ENCODE measurements around the gene COPS7B.
"Not testable (repeated sequence)": the region's sequence is repeated elsewhere in the genome, so short reads cannot be mapped to it uniquely, and the experiment has no call there.

COPS7B gene

DNA sequence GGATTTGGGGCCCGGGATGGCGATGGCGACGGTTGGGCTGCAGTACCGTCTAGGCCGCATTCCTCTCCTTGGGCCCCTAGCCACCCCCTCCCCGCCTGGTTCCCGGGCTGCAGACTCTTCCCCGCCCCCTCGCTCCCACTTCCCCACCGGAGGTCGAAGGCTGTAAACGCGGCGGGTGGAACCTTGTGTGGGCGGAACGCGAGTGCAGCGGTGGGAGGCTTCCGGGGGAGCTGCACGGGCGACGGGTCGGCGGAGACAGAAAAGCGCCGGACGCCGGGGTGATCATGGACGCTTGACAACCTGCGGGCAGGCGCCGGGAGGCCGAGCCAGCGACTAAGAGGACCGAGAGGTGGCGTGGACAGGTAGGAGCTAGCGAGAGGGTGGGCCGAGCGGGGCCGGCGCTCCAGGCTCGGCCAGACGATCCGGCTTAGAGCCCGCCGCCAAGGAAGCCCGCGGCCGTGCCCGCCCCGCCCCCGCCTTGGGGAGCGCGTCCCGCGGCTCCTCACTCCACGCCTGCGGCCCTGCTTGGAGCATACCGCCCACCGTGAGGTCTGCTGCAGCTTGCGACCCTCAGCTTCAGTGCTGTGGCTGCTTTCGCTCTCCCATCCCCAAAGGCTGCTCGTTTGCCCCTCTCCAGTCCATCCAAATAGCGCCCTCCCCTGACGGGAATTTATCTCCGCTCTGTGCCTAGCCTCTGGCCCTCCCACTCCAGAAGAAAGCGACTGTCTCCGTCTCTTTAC, at the start of gene COPS7B:
COPS7B (plus strand) TSS at position 269 of the 740 bp plus-strand sequence. CDS start 2,126 bp downstream, outside the sequence.
- peak; percentile 74 for DNase-seq (ENCODE audit: low spot score)

DNA sequence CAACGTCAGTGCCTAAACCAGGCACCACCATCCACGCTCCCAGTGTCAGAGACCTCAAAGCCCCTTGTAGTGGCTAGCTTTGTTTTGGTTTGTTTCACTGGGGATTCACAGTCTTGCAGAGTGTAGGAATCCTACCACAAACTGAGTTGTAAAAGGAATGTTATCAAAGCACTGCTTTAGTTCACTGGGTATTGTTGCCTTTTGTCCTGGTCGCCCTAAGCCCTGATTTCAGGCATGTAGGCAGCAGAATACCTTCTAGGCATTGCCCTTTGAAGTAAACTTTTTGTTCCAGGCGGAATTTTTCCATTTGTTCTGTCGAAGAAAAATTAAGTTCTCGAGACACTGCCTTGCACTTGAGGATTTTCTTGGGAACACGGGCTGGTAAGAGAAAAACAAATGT, 48.5 kb upstream of the COPS7B start:
- DNase-seq (ENCODE audit: low spot score) = no peak

DNA sequence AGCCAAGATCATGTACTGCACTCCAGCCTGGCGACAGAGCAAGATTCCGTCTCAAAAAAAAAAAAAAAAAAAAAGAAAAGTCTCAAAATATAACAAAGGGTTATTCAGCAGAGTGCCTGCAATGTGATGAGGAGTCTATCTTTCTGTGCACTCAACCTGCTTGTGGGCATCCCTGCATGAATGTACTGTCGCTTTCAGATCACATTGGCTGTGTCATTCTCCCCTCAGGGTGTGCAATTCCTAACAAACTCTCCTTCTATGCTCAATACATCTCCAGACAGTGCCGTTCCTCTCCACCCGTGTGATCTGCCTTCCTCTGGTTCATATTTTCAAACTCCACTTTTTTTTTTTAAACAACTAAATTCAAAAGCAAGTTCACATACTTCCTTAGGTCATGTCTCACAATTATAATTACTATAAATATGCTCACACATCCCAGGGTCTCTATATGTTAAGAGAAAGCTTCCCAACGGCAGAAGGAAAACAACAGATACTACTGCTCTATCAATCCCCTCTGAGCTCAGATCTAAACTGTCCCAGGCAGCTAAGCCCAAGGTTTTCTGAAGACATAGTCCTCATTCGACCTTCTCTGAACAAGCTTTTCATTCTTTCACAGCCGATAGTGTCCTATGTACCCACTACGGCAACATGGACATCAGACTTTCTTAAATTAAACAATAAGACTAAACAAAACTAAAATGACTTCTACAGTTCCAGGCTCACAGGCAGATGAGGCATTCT, 42.7 kb upstream of the COPS7B start:
- no peak for DNase-seq (ENCODE audit: low spot score)

DNA sequence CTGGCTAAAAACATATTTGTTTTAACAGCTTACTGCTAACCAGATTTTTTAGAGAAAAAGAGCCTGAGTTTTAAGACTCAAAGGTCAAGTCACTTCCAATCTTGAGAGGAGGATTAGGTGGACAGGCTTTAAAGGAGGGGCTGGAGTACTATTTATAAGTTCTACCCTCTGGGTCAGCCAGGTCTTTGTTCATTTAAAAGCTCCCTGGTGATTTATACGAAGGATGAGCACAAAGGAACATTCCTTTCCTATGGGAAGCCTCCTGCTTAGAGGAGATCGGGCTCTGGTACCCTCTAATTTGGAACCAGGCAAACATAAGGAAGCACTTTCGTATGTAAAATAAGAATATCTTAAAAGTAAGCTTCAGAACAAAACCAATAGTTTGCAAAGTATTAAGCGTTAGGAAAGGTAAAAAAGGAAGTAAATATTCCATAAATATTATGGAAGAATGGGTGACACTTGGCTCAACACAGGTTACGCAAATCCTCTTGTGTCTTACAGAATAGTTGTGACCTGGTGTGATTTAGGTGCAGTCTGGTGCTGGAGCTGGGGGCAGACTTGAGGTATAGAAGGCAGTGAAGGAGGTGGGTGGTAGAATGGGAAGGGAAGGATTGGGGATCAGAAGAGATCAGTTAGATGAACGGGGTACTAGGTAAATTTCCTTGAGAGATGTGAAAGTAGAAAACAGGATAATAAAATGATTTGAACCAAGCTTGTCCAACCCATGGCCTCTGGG, 40.8 kb upstream of the COPS7B start:
- DNase-seq (ENCODE audit: low spot score) = peak; percentile 16

DNA sequence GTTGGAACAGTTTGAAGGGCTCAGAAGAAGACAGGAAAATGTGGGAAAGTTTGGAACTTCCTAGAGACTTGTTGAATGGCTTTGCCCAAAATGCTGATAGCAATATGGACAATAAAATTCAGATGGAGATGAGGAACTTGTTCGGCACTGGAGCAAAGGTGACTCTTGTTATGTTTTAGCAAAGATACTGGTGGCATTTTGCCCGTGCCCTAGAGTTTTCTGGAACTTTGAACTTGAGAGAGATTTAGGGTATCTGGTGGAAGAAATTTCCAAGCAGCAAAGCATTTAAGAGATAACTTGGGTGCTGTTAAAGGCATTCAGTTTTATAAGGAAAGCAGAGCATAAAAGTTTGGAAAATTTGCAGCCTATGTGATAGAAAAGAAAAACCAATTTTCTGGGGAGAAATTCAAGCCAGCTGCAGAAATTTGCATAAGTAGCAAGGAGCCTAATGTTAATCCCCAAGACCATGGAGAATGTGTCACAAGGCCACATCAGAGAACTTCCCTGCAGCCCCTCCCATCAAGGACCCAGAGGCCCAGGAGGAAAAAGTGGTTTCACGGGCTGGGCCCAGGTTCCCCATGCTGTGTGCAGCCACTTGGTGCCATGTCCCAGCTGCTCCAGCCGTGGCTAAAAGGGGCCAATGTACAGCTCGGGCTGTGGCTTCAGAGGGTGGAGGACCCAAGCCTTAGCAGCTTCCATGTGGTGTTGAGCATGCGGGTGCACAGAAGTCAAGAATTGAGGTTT, 37.9 kb upstream of the COPS7B start:
- not testable (repeated sequence) for DNase-seq (ENCODE audit: low spot score)

DNA sequence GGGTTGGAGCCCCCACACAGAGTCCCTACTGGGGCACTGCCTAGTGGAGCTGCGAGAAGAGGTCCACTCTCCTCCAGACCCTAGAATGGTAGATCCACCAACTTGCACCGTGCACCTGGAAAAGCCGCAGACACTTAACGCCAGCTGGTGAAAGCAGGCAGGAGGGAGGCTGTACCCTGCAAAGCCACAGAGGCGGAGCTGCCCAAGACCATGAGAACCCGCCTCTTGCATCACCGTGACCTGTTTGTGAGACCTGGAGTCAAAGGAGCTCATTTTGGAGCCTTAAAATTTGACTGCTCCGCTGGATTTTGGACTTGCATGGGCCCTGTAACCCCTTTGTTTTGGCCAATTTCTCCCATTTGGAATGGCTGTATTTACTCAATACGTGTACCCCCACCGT, 37.2 kb upstream of the COPS7B start:
- not testable (repeated sequence) for DNase-seq (ENCODE audit: low spot score)

DNA sequence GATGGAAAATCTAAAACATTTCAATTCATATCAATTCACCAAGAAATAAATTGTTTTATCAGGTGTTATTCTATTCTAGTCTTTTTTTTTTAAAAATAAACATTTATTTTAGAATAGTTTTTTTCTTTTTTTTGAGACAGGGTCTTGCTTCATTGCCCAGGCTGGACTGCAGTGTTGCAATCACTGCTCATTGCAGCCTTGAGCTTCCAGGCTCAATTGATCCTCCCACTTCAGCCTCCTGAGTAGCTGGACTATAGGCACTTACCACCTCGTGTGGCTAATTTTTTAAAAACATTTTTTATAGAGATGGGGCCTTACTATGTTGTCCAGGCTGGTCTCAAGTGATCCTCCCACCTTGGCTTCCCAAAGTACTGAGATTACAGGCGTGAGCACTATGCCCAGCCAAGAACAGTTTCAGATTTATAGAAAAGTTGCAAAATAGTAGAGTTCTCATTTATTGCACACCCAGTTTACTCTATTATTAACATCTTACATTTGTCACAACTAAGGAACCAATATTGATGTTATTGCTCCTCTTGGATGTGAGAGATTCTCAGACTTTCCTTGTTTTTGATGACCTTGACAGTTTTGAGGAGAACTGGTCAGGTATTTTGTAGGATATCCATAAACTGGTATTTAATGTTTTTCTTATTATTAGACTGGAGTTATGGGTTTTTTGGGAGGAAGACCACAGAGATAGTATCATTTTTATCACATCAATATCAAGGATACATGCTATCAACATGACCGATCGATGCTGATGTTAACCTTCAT, 35.0 kb upstream of the COPS7B start:
- DNase-seq (ENCODE audit: low spot score) = no peak

DNA sequence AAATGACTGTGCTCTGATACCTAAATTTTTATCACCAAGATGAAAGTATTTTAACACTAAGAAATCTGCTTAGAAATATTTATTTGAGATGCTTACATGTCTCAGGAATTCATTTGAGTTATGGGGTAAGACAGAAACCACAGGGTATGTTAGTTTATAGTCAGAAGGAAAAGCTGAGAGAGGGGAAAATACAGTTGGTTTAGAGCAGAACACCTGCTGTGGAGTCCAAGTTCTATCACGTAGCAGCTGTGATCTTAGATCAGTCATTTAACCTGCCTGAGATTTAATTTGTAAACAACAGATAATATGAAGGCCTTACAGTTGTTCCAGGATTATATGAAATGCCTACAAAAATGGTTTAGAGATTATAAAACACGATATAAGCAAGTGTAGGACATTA, 34.2 kb upstream of the COPS7B start:
- DNase-seq (ENCODE audit: low spot score) = no peak

DNA sequence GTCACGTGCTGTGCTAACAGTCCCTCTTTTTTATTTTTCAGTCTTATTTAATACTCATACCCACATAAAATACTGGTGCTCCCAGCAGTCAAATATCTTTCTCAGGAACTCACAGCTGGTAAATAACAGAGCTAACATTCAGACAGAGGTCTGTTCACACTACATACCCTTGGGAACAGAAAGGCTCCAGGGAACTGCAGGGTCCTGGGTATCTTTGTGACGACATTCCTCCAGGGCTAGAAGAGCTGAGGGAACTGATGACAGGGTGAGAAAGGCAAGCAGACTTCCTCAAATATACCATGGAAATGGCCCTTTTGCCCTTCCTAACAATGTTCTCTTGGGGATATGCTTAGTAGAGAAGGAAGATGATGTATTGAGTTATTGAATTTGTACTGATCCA, 24.5 kb upstream of the COPS7B start:
- no peak for DNase-seq (ENCODE audit: low spot score)

DNA sequence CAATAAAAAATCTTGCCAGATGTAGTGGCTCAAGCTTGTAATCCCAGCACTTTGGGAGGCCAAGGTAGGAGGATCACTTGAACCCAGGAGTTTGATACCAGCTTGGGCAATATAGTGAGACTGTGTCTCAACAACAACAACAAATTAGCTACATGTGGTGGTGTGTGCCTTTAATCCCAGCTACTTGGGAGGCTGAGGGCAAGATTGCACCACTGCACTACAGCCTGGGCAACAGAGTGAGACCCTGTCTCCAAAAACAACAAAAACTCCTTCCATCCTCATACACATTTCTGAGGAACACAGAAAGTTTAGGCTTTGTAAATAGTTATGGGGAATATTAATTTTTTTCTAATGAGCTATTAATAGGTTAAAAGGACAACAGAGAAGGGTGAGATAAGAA, 22.1 kb upstream of the COPS7B start:
- DNase-seq (ENCODE audit: low spot score) = no peak

DNA sequence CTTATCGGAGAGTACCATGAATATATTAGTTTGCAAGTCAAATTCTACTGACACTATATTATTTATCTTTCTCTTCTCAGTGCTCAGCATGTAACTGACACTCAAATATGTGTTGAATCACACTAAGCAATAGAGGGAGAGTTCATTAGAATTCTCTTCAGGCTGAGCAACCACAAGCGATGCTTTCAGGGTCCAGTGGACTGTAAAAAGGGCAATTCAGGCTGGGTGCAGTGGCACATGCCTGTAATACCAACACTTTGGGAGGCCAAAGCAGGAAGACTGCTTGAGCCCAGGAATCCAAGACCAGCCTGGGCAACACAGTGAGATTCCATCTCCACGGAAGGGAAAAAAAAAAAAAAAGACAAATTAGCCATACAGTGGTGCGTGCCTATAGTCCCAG, 21.5 kb upstream of the COPS7B start:
- DNase-seq (ENCODE audit: low spot score) = no peak

DNA sequence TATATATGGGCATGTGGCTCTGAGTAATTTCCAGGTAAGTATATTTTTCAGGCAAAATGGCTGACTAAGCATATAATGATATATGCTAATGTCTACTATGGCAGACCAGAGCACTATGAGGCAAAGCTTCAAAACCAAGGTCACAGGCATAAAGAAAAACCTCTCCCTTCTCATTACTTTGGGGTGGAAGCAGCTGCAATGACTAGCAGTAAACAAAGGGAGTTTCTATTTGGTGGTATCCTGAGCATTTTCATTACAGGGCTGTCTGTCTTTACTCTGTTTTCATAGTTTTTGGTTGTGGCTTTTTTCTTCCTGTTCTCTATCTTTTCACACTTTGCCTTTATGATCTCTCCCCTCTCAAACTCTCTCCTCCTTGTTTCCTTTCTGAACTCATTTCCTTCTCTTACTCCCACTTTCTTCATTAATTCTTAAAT, 20.7 kb upstream of the COPS7B start:
- DNase-seq (ENCODE audit: low spot score) = no peak

DNA sequence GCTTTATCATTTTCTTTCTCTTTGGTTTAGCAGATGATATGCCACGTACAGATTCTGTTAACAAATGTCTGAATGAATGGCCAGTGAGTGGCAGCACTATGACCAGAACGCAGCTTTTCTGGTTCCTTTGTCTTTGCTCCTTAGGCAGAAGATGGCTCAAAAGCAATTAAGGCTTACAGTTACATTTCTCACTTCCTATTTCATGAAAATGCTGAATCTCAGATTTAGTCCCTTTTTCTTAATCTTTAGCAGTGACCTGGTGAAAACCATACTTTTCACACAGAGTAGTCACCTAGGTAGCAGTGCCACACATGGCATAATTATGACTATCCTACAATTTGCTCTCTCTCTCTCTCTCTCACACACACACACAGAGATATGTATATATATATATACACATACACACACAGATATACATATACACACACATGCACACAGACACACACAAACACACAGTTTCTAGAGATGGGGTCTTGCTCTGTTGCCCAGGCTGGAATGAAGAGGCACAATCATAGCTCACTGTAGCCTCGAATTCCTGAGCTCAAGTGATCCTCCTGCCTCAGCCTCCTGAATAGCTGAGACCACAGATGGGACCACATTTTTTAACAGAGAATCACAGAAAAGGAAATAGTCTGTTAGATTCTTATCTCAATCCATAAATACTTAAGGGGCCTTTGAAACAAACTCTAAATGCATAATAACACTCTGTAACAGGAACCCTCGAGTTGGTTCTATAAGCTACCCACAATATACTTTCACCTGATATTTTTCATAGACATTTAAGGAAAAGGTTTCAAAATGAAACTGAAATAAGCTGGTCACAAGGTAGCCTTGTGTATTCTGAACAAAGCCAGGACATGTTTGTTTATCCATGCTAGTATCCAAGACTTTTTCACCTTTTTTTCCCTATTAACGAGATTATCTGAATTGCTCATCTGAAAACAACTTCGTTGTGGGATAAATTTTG, 16.8 kb upstream of the COPS7B start:
- DNase-seq (ENCODE audit: low spot score) = no peak

DNA sequence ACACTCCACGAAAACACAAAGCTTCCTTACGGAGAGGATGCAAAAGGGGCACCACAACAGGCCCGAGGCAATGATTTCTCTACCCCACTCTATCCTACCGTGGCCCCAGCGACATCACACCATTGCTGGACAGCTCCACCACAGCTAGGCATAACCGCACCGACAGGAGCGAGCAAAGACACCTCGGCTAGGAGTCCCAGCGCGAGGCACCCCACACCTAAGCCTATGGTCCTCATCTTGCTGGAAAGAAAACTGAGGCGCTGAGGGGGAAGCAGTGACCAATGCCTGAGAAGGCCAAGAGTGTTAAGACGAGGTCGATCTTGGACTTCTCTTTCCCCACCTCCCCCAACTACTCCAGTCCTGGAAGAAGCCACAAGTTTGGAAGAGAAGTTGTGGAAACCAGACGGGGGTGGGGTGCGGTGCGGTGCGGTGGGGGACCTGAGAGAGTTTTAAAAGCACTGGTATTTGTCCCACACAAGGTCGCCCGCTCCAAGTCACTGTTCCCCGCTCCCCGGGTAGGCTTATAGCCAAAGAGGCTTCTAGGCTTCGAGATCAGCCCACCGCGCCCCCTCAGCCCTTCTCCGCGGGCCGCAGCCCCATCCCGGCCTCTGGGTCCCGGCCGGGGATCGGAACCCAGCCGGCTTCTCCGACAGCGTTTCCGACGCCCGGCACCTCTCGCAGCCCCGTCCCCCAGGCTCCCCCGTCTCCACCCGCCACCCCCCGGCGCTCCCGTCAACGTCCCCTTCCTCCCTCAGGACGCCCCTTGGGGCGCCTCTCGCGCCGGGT, 5.9 kb upstream of the COPS7B start:
- peak; percentile 14 for DNase-seq (ENCODE audit: low spot score)

DNA sequence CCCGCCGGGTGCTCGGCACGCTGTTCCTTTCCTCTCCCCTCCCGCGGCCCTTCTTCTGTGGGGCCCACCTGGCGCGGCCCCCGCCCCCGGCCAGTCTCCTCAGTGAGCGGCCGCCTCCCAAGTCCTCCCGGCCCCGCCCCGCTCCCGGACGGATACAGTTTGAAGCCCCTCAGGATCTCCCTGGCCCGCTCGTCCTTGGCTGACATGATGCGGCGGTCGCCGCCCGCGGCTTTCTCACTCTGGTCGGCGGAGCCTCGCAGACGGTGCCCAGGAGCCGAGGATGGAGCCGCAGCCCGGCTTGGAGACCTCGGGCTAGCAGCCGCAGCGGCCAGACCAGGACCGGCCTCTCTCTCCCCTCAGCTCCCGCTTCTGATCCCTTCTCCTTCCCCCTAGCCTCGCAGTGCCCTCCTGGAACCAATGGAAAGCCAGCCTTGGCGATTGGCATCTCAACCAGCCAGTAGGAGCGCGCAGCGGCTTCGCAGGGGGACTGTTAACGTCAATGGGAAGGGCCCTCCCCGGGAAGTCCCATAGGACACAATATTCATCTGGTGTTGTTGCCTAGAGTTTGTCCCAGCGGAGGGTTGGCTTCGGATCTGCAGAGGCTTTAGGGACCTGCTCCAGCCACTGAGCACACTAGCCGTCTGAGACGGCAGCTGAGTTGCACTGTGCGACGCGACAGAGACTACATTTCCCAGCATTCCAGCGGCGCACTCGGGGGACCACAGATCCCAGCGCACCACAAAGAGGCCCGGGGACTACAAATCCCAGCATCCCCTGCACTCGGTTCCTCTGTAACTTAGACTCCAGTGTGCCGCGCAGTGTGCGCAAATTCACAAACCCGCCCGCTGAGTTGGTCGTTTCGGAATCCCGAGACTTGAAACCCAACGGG, 5.1 kb upstream of the COPS7B start, which contains the start of gene PDE6D:
PDE6D (minus strand) TSS at position 374 of the 889 bp plus-strand sequence; CDS start at position 206, 168 bp downstream.
- DNase-seq (ENCODE audit: low spot score) = peak; percentile 100

DNA sequence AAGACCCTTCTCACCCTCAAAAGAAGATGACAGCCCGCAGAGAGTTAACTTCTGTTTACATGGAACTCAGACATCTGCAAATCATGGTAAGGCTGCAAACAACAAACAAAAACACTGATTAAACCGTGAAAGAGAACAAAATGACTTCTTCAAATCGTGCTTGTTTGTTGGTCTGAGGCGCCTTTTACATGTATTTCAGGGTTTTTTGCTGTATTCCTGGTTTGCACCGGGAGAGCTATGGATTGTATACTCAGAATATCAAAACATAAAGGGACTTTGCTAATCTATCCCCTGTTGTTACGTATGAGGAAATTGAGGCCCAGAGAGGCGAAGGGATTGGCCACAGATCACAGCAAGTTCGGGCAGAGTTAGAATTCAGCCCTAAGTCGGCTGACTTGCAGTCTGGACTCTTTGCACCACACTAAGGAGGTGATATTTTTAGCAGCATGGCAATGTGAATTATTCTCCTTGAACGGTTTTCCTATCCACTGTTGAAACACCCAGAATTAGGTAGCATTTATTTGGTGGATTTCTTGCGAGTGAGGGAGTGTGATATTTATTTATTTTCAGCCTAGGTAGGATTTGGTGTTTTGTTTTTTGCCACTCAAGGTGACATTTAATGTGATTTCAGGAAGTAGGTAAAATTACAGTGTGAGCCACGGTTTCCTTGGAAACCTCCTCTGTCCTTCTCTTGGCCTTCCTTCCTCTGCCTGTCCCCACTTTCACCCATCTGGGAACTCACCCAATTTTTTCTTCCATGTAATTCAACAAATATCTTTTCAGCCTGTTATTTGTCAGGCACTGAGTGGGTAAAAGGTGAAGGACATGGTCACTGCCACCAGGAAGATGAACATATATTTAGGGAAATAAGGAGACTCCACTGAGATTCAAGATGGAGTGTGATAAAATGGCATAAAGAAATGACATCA, 4.2 kb upstream of the COPS7B start:
- peak; percentile 14 for DNase-seq (ENCODE audit: low spot score)

DNA sequence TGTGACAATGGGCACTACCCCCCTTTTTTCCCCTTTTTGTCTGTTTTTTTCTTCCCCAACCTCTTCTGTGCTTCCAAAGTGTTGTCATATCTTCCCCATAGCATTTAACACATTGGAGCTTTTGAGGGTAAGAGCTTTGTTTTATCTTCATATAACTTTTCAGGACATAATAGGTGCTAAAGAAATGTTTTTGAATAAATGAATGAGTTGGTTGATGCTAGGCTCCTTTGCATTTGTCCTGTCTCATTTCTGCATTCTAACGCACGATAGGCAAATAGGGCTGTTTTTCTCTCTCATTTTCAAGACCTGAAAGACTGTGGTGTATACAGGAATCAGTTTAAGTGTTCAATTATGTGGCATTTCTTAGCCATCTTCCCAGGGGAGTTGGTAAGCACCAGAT, 832 bp upstream of the COPS7B start:
- DNase-seq (ENCODE audit: low spot score) = no peak

Data from AG08395 (cell line).